Tibial artery (tissue), 4 donors: ENCODE data around the gene GABBR1.

ENCODE experiments used
- DNase-seq, 2 donors: peaks; one replicate each; pipeline ENCODE4 v3.0.0-alpha.2; 2019
- H3K27ac ChIP-seq, 2 donors: fragments of 200-600 bp; sonication (generic) in 1 of 2; 1 replicate in 1 of 2; 2 replicates in 1 of 2; pipeline ENCODE4 v1.5.1; 2018 to 2019; ENCODE audit warnings: mild to moderate bottlenecking in 1 of 2
- H3K27me3 ChIP-seq, 2 donors: fragments of 200-600 bp; sonication (generic) in 1 of 2; one replicate each; pipeline versions ENCODE4 v1.5.1 to v1.6.0; 2016 to 2019
- H3K36me3 ChIP-seq, 3 donors: fragments of 200-600 bp; sonication (generic) in 2 of 3; one replicate each; pipeline ENCODE4 v1.5.1; 2016 to 2019; ENCODE audit warnings: mild to moderate bottlenecking in 2 of 3
- H3K4me1 ChIP-seq, 4 donors: fragments of 200-600 bp; sonication (generic) in 2 of 4; 1 replicate in 3 of 4; 2 replicates in 1 of 4; pipeline ENCODE4 v1.5.1; 2016 to 2019
- H3K4me3 ChIP-seq, 2 donors: fragments of 200-600 bp; sonication (generic) in 1 of 2; 1 replicate in 1 of 2; 2 replicates in 1 of 2; pipeline ENCODE4 v1.5.1; 2018 to 2019; ENCODE audit warnings: mild to moderate bottlenecking in 2 of 2
- H3K9me3 ChIP-seq, 3 donors: fragments of 200-600 bp; sonication (generic) in 1 of 3; one replicate each; pipeline ENCODE4 v1.5.1; 2016 to 2019
- intact Hi-C: fragments of 100-400 bp; cut with DNase I; formaldehyde crosslinking; loops from one replicate; pipeline ENCODE4 v1.15.0; 2023; ENCODE audit warnings: low total_unique reads
- TF ChIP-seq, protein P1 (sequence below), 2 experiments: fragments of 200-600 bp in 1 of 2; fragments of 450-650 bp in 1 of 2; IDR thresholded peaks; one replicate each; pipeline ENCODE4 v1.5.1; 2017 to 2019; ENCODE audit warnings: antibody characterized with exemption in 2 of 2, mild to moderate bottlenecking in 1 of 2, moderate library complexity in 1 of 2

GABBR1 gene

DNA sequence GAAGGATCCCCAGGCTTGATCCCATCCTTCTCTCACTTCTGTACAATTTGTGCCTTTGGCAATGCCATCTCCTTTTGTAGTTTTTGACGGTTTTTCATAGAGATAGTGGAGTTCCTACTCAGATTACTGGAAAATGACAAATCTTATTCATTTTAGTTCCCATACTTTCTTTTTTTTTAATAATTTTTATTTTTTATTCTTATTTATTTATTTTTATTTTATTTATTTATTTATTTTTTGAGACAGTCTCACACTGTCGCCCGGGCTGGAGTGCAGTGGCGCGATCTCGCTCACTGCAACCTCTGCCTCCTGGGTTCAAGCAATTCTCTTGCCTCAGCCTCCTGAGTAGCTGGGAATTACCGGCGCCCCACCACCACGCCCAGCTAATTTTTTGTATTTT, 4.3 kb upstream of the GABBR1 start:
- Histone ChIP-seq H3K27me3 (no peaks in the 10 kb centered on the region), H3K4me3 (no peak overlapping the region), H3K4me1 (peaks cover 0 to 3% (median 0%) of the 10 kb centered on the region in 4 donors), H3K36me3 (no peaks in the 10 kb centered on the region), H3K9me3 (no peaks in the 10 kb centered on the region), H3K27ac (no peak overlapping the region)
- no peak for DNase-seq
- intact Hi-C loops = no loop called here
- TF ChIP-seq, protein P1, sequence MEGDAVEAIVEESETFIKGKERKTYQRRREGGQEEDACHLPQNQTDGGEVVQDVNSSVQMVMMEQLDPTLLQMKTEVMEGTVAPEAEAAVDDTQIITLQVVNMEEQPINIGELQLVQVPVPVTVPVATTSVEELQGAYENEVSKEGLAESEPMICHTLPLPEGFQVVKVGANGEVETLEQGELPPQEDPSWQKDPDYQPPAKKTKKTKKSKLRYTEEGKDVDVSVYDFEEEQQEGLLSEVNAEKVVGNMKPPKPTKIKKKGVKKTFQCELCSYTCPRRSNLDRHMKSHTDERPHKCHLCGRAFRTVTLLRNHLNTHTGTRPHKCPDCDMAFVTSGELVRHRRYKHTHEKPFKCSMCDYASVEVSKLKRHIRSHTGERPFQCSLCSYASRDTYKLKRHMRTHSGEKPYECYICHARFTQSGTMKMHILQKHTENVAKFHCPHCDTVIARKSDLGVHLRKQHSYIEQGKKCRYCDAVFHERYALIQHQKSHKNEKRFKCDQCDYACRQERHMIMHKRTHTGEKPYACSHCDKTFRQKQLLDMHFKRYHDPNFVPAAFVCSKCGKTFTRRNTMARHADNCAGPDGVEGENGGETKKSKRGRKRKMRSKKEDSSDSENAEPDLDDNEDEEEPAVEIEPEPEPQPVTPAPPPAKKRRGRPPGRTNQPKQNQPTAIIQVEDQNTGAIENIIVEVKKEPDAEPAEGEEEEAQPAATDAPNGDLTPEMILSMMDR (IDR thresholded peaks at IDR 0.05) = no peak

- peaks cover 0 to 26% (median 17%) of the 10 kb centered on the region in 4 donors for H3K4me1 ChIP-seq
- H3K9me3 ChIP-seq = no peaks in the 10 kb centered on the region
- DNase-seq = no peak
- H3K36me3 ChIP-seq = no peaks in the 10 kb centered on the region
- intact Hi-C loops = loop anchor here (2.0 kb wide), 1 partner anchor 497 kb away; no protein-coding TSS in a partner anchor
- H3K27ac ChIP-seq = peak overlapping the region; percentile 71 to 82
- no peaks in the 10 kb centered on the region for H3K27me3 ChIP-seq
- TF ChIP-seq, protein P1 (IDR thresholded peaks at IDR 0.05) = no peak
- peak overlapping the region; percentile 83 to 85 for H3K4me3 ChIP-seq
These were observed 537 bp upstream of the GABBR1 start for GRCh38 chr6:29633534-29633905.

DNA sequence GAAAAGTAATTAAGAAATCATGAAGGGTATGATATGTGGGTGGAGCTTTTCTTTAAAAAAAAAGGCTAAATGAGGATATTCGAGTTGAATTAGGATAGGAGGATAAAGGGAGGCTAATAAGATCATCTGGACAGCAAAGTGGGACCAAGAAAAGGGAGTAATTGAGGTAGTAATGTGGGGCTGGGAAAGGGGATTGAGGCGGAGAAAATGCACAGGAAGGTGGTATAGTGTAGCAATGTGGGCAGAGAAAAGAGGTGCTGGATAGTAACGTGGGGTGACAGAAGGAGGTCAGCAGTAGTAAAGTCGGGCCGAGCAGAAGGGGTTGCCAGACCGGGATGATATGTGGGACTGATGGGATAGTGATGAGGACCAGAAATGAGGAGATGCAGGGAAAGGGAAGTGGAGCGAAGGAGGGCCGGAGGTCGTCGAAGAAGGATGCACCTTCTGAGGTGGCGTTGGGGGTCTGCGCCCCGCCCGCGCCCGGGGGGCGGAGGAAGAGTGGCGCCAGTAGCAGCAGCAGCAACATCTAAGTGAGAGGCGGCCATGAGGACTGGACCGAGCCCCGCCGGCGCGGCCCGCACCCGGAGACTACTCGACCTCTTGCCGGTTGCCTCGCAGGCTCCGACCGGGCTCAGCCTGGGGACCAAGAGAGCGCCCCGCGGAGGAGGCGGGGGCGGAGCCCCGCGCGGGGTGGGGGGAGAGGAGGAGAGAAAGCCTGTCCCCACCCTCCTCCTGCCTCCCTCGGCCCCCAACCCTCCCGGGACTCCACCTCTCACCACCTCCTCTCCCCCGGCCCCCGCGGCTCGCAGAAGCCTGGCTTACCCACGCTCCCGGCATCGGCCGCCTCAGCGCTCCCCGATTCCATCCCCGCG, 887 bp downstream of the GABBR1 start:
- intact Hi-C loops = loop anchor here (2.0 kb wide), 1 partner anchor 499 kb away; no protein-coding TSS in a partner anchor
- TF ChIP-seq, protein P1 (IDR thresholded peaks at IDR 0.05) = no peak
- H3K36me3 ChIP-seq = no peaks in the 10 kb centered on the region
- H3K4me3 ChIP-seq = peak overlapping the region; percentile 83 to 85
- H3K9me3 ChIP-seq = no peaks in the 10 kb centered on the region
- peak overlapping the region; percentile 71 to 82 for H3K27ac ChIP-seq
- no peaks in the 10 kb centered on the region for H3K27me3 ChIP-seq
- H3K4me1 ChIP-seq = peaks cover 0 to 34% (median 25%) of the 10 kb centered on the region in 4 donors
- peak; percentile 62 to 83 for DNase-seq

- DNase-seq = no peak
- intact Hi-C loops = no loop called here
- Histone ChIP-seq H3K27me3 (no peaks in the 10 kb centered on the region), H3K9me3 (no peaks in the 10 kb centered on the region), H3K4me3 (peak overlapping the region in 1 of 2 donors; percentile 85), H3K36me3 (no peaks in the 10 kb centered on the region), H3K4me1 (peaks cover 0 to 35% (median 28%) of the 10 kb centered on the region in 4 donors), H3K27ac (no peak overlapping the region)
- TF ChIP-seq, protein P1 (IDR thresholded peaks at IDR 0.05) = no peak
These were observed 1.7 kb downstream of the GABBR1 start for GRCh38 chr6:29631209-29631810.

GRCh38 chr6:29630315-29630714, 2.7 kb downstream of the GABBR1 start:
- Histone ChIP-seq H3K36me3 (no peaks in the 10 kb centered on the region), H3K4me3 (no peak overlapping the region), H3K27me3 (no peaks in the 10 kb centered on the region), H3K9me3 (no peaks in the 10 kb centered on the region), H3K4me1 (peaks cover 0 to 35% (median 28%) of the 10 kb centered on the region in 4 donors), H3K27ac (no peak overlapping the region)
- TF ChIP-seq, protein P1 (IDR thresholded peaks at IDR 0.05) = no peak
- intact Hi-C loops = no loop called here
- no peak for DNase-seq
